SK-N-SH treated with all-trans-retinoic acid at 6 μM for 48 hours (cell line): ENCODE measurements around the gene AKT1.
"Not testable (repeated sequence)": the region's sequence is repeated elsewhere in the genome, so short reads cannot be mapped to it uniquely, and the experiment has no call there.

Source experiments
- ATAC-seq: fragments of 200-7000 bp; cut with Tn5 transposase; 3 replicates; pipeline ENCODE4 v1.9.1; 2020; ENCODE audit warnings: mild to moderate bottlenecking, moderate library complexity
- ARNTL ChIP-seq: fragments of 450-650 bp; formaldehyde crosslinking; IDR thresholded peaks from 2 replicates; pipeline ENCODE4 v1.5.0; 2020; ENCODE audit warnings: low read depth, mild to moderate bottlenecking, moderate library complexity, borderline replicate concordance
- CSDC2 ChIP-seq: fragments of 250-450 bp; sonication (Bioruptor Pico); IDR thresholded peaks from 2 replicates; pipeline ENCODE4 v1.5.0; 2020; ENCODE audit warnings: mild to moderate bottlenecking, moderate library complexity
- CSRNP3 ChIP-seq: fragments of 250-450 bp; sonication (Bioruptor Pico); IDR thresholded peaks from 2 replicates; pipeline ENCODE4 v1.5.1; 2021; ENCODE audit warnings: mild to moderate bottlenecking, moderate library complexity
- ESRRG ChIP-seq: fragments of 250-450 bp; sonication (Bioruptor Pico); IDR thresholded peaks from 2 replicates; pipeline ENCODE4 v1.6.1; 2021; ENCODE audit warnings: mild to moderate bottlenecking
- GLIS3 ChIP-seq: fragments of 250-450 bp; sonication (Bioruptor Pico); IDR thresholded peaks from 2 replicates; pipeline ENCODE4 v1.5.0; 2020; ENCODE audit warnings: mild to moderate bottlenecking, moderate library complexity
- OSR1 ChIP-seq: fragments of 250-450 bp; sonication (Bioruptor Pico); IDR thresholded peaks from 2 replicates; pipeline ENCODE4 v1.8.0; 2022; ENCODE audit warnings: moderate library complexity, mild to moderate bottlenecking, inconsistent platforms
- PATZ1 ChIP-seq: fragments of 250-450 bp; sonication (Bioruptor Pico); IDR thresholded peaks from 2 replicates; pipeline ENCODE4 v1.8.0; 2020; ENCODE audit warnings: mild to moderate bottlenecking, moderate library complexity, borderline replicate concordance
- POU6F1 ChIP-seq: fragments of 250-450 bp; sonication (Bioruptor Pico); IDR thresholded peaks from 2 replicates; pipeline ENCODE4 v1.8.0; 2021; ENCODE audit warnings: low read depth, mild to moderate bottlenecking, moderate library complexity, borderline replicate concordance
- PPARA ChIP-seq: fragments of 250-450 bp; sonication (Bioruptor Pico); IDR thresholded peaks from 2 replicates; pipeline ENCODE4 v1.5.0; 2020; ENCODE audit warnings: mild to moderate bottlenecking, borderline replicate concordance
- RARB ChIP-seq: fragments of 250-450 bp; sonication (Bioruptor Pico); IDR thresholded peaks from 2 replicates; pipeline ENCODE4 v1.8.0; 2021; ENCODE audit warnings: mild to moderate bottlenecking, moderate library complexity
- SNAI2 ChIP-seq: fragments of 250-450 bp; sonication (Bioruptor Pico); IDR thresholded peaks from 2 replicates; pipeline ENCODE4 v1.5.0; 2020; ENCODE audit warnings: mild to moderate bottlenecking, moderate library complexity
- TCF4 ChIP-seq: fragments of 250-450 bp; sonication (Bioruptor Pico); IDR thresholded peaks from 2 replicates; pipeline ENCODE4 v1.8.0; 2021; ENCODE audit warnings: mild to moderate bottlenecking, moderate library complexity, borderline replicate concordance
- TOX ChIP-seq: fragments of 250-450 bp; sonication (Bioruptor Pico); IDR thresholded peaks from 2 replicates; pipeline ENCODE4 v1.8.0; 2021; ENCODE audit warnings: mild to moderate bottlenecking, moderate library complexity, borderline replicate concordance
- ZC3H10 ChIP-seq: fragments of 250-450 bp; sonication (Bioruptor Pico); IDR thresholded peaks from 2 replicates; pipeline ENCODE4 v1.5.1; 2021; ENCODE audit warnings: mild to moderate bottlenecking, moderate library complexity
- ZFP3 ChIP-seq: fragments of 250-450 bp; sonication (Bioruptor Pico); IDR thresholded peaks from 2 replicates; pipeline ENCODE4 v1.5.0; 2020; ENCODE audit warnings: mild to moderate bottlenecking, moderate library complexity
- ZFP30 ChIP-seq: fragments of 450-650 bp; formaldehyde crosslinking; IDR thresholded peaks from 2 replicates; pipeline ENCODE4 v1.5.0; 2022; ENCODE audit warnings: mild to moderate bottlenecking, moderate library complexity
- ZNF565 ChIP-seq: fragments of 450-650 bp; formaldehyde crosslinking; conservative IDR thresholded peaks from 2 replicates; pipeline ENCODE4 v1.5.0; 2020; ENCODE audit warnings: low read depth, mild to moderate bottlenecking, moderate library complexity
- ZNF70 ChIP-seq: fragments of 450-650 bp; formaldehyde crosslinking; IDR thresholded peaks from 2 replicates; pipeline ENCODE4 v1.5.0; 2020; ENCODE audit warnings: mild to moderate bottlenecking, moderate library complexity
- ZNF8 ChIP-seq: fragments of 450-650 bp; formaldehyde crosslinking; IDR thresholded peaks from 2 replicates; pipeline ENCODE4 v1.5.0; 2020; ENCODE audit warnings: mild to moderate bottlenecking, moderate library complexity
- TF ChIP-seq, protein P1 (sequence below): fragments of 250-450 bp; sonication (Bioruptor Pico); IDR thresholded peaks from 2 replicates; pipeline ENCODE4 v1.5.0; 2020; ENCODE audit warnings: mild to moderate bottlenecking, moderate library complexity
- TF ChIP-seq, protein P2 (sequence below): fragments of 250-450 bp; sonication (Bioruptor Pico); IDR thresholded peaks from 2 replicates; pipeline ENCODE4 v1.5.1; 2020; ENCODE audit warnings: low read depth, mild to moderate bottlenecking, moderate library complexity

AKT1 gene

GRCh38 chr14:104751539-104752422 is 43.8 kb downstream of the AKT1 start:
- TF ChIP-seq ZNF8 (CRISPR knock-in tag) = no peak
- no peak for TF ChIP-seq SNAI2
- no peak for TF ChIP-seq OSR1 (CRISPR knock-in tag)
- TF ChIP-seq ESRRG (CRISPR knock-in tag) = no peak
- TF ChIP-seq CSDC2 (CRISPR knock-in tag) = no peak
- TF ChIP-seq ZC3H10 = no peak
- TF ChIP-seq POU6F1 (CRISPR knock-in tag) = no peak
- no peak for TF ChIP-seq TOX
- TF ChIP-seq ZFP3 (CRISPR knock-in tag) = no peak
- no peak for TF ChIP-seq CSRNP3 (CRISPR knock-in tag)
- TF ChIP-seq, protein P1, sequence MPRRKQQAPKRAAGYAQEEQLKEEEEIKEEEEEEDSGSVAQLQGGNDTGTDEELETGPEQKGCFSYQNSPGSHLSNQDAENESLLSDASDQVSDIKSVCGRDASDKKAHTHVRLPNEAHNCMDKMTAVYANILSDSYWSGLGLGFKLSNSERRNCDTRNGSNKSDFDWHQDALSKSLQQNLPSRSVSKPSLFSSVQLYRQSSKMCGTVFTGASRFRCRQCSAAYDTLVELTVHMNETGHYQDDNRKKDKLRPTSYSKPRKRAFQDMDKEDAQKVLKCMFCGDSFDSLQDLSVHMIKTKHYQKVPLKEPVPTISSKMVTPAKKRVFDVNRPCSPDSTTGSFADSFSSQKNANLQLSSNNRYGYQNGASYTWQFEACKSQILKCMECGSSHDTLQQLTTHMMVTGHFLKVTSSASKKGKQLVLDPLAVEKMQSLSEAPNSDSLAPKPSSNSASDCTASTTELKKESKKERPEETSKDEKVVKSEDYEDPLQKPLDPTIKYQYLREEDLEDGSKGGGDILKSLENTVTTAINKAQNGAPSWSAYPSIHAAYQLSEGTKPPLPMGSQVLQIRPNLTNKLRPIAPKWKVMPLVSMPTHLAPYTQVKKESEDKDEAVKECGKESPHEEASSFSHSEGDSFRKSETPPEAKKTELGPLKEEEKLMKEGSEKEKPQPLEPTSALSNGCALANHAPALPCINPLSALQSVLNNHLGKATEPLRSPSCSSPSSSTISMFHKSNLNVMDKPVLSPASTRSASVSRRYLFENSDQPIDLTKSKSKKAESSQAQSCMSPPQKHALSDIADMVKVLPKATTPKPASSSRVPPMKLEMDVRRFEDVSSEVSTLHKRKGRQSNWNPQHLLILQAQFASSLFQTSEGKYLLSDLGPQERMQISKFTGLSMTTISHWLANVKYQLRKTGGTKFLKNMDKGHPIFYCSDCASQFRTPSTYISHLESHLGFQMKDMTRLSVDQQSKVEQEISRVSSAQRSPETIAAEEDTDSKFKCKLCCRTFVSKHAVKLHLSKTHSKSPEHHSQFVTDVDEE (CRISPR knock-in tag) = no peak
- TF ChIP-seq, protein P2, sequence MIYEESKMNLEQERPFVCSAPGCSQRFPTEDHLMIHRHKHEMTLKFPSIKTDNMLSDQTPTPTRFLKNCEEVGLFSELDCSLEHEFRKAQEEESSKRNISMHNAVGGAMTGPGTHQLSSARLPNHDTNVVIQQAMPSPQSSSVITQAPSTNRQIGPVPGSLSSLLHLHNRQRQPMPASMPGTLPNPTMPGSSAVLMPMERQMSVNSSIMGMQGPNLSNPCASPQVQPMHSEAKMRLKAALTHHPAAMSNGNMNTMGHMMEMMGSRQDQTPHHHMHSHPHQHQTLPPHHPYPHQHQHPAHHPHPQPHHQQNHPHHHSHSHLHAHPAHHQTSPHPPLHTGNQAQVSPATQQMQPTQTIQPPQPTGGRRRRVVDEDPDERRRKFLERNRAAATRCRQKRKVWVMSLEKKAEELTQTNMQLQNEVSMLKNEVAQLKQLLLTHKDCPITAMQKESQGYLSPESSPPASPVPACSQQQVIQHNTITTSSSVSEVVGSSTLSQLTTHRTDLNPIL (CRISPR knock-in tag) = no peak
- TF ChIP-seq ARNTL (CRISPR knock-in tag) = no peak
- TF ChIP-seq ZFP30 = no peak
- no peak for TF ChIP-seq RARB (CRISPR knock-in tag)
- no peak for TF ChIP-seq PPARA
- TF ChIP-seq TCF4 (CRISPR knock-in tag) = no peak
- TF ChIP-seq ZNF565 (CRISPR knock-in tag) = no peak
- no peak for TF ChIP-seq PATZ1 (CRISPR knock-in tag)
- no peak for TF ChIP-seq ZNF70 (CRISPR knock-in tag)
- TF ChIP-seq, all 23 proteins: peak for 0
- ATAC-seq = no peak

DNA sequence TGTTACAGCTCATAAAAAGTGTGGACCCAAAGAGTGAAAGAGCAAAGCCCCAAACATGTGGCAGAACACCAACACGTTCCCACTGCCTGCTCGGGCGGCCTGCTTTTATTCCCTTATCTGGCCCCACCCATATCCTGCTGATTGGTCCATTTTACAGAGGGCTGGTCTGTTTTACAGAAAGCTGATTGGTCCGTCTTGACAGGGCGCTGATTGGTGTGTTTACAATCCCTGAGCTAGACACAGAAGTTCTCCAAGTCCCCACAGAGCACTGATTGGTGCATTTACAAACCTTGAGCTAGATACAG is 44.8 kb downstream of the AKT1 start:
- ATAC-seq = not testable (repeated sequence)

DNA sequence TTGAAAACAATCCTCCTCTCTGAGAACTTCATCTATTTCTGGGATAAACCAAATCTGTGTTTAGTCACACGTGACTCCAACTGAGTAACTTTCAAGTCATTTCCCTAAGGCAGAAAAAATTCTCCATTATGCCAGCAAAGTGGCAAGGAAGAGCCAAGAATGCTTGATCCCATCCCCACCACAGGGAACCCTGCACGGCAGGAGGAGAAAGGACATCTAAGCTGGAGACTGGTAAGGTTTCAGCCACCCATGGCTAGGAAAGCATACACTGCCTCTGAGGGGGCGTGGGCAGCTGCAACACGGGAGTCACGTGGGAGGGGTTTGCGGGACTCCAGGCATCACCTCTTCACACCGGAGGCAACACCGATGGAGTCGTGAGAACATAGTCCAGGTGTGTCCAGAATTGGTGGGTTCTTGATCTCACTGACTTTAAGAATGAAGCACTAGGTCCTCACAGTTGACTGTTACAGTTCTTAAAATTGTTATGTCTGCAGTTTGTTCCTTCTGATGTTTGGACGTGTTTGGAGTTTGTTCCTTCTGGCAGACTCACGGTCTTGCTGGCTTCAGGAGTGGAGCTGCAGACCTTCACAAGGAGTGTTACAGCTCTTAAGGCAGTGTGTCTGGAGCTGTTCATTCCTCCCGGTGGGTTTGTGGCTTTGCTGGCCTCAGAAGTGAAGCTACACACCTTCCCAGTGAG is 45.3 kb downstream of the AKT1 start:
- no peak for TF ChIP-seq CSRNP3 (CRISPR knock-in tag)
- no peak for TF ChIP-seq POU6F1 (CRISPR knock-in tag)
- TF ChIP-seq TCF4 (CRISPR knock-in tag) = no peak
- TF ChIP-seq RARB (CRISPR knock-in tag) = no peak
- TF ChIP-seq PPARA = no peak
- TF ChIP-seq GLIS3 = no peak
- no peak for TF ChIP-seq ESRRG (CRISPR knock-in tag)
- TF ChIP-seq PATZ1 (CRISPR knock-in tag) = no peak
- no peak for TF ChIP-seq SNAI2
- TF ChIP-seq OSR1 (CRISPR knock-in tag) = no peak

More for the DNA sequence above, 45.3 kb downstream of the AKT1 start:
- ATAC-seq = no peak
